Stimulated activated naive CD8-positive, alpha-beta T cell treated with anti-CD3 and anti-CD28 coated beads, Interleukin-15, amount 100 ng/mL, for 72 hours (primary cell): Measurements from ENCODE around the gene MAP2K6.
"Not testable (repeated sequence)": the region's sequence is repeated elsewhere in the genome, so short reads cannot be mapped to it uniquely, and the experiment has no call there.

Source experiments
- ATAC-seq: fragments of 150-1000 bp; cut with Tn5 transposase; 2 replicates; pipeline ENCODE4 v1.10.0; 2021; ENCODE audit warnings: mild to moderate bottlenecking, moderate library complexity
- DNase-seq, 2 donors: peaks; one replicate each; pipeline ENCODE4 v3.0.0; 2021 to 2022
- H3K27ac Mint-ChIP-seq, 2 donors: one replicate each; pipeline ENCODE4 v1.8.0; 2022; ENCODE audit warnings: mild to moderate bottlenecking in 2 of 2, mixed read lengths in 2 of 2, moderate library complexity in 2 of 2
- H3K27me3 Mint-ChIP-seq: one replicate; pipeline ENCODE4 v1.8.0; 2022; ENCODE audit warnings: mixed read lengths
- H3K4me1 Mint-ChIP-seq: one replicate; pipeline ENCODE4 v1.8.0; 2022; ENCODE audit warnings: mild to moderate bottlenecking, mixed read lengths
- H3K4me3 Mint-ChIP-seq, 2 donors: one replicate each; pipeline ENCODE4 v1.8.0; 2022; ENCODE audit warnings: mild to moderate bottlenecking in 2 of 2, mixed read lengths in 2 of 2, moderate library complexity in 1 of 2
- H3K9me3 Mint-ChIP-seq, 2 donors: one replicate each; pipeline ENCODE4 v1.8.0; 2022; ENCODE audit warnings: mixed read lengths in 2 of 2

Gene MAP2K6

GRCh38 chr17:69462882-69463281, 48.4 kb downstream of the MAP2K6 start:
- H3K4me3 Mint-ChIP-seq: no peak overlapping the region
- no peak overlapping the region for H3K27ac Mint-ChIP-seq
- peaks cover 23% of the 10 kb centered on the region for H3K4me1 Mint-ChIP-seq
- H3K9me3 Mint-ChIP-seq: no peaks in the 10 kb centered on the region
- DNase-seq (no peak), ATAC-seq (no peak)
- no peaks in the 10 kb centered on the region for H3K27me3 Mint-ChIP-seq

GRCh38 chr17:69466451-69466850, 52.0 kb downstream of the MAP2K6 start:
- H3K27ac Mint-ChIP-seq: no peak overlapping the region
- peaks cover 16% of the 10 kb centered on the region for H3K4me1 Mint-ChIP-seq
- DNase-seq (no peak), ATAC-seq (no peak)
- no peaks in the 10 kb centered on the region for H3K27me3 Mint-ChIP-seq
- H3K4me3 Mint-ChIP-seq: no peak overlapping the region
- peaks cover 0 to 18% of the 10 kb centered on the region in 2 donors for H3K9me3 Mint-ChIP-seq

- DNase-seq: no peak
- Mint-ChIP-seq H3K9me3 (peaks cover 0 to 18% of the 10 kb centered on the region in 2 donors), H3K27ac (no peak overlapping the region), H3K27me3 (no peaks in the 10 kb centered on the region), H3K4me1 (peaks cover 16% of the 10 kb centered on the region), H3K4me3 (no peak overlapping the region)
- no peak for ATAC-seq
Observed at GRCh38 chr17:69466905-69467667, 52.6 kb downstream of the MAP2K6 start.

- Mint-ChIP-seq H3K27me3 (no peaks in the 10 kb centered on the region), H3K9me3 (peaks cover 0 to 18% of the 10 kb centered on the region in 2 donors), H3K4me3 (no peak overlapping the region), H3K4me1 (peaks cover 16% of the 10 kb centered on the region), H3K27ac (no peak overlapping the region)
- ATAC-seq (no peak), DNase-seq (no peak)
Observed at GRCh38 chr17:69468207-69468606, 53.7 kb downstream of the MAP2K6 start.

- Mint-ChIP-seq H3K9me3 (peaks cover 0 to 18% of the 10 kb centered on the region in 2 donors), H3K27me3 (no peaks in the 10 kb centered on the region), H3K27ac (no peak overlapping the region), H3K4me1 (peaks cover 16% of the 10 kb centered on the region), H3K4me3 (no peak overlapping the region)
- DNase-seq (no peak), ATAC-seq (no peak)
Observed at GRCh38 chr17:69470702-69471101, 56.2 kb downstream of the MAP2K6 start.

GRCh38 chr17:69471406-69471805, 56.9 kb downstream of the MAP2K6 start:
- Mint-ChIP-seq H3K27ac (no peak overlapping the region), H3K4me3 (no peak overlapping the region), H3K4me1 (peaks cover 16% of the 10 kb centered on the region), H3K9me3 (peaks cover 0 to 18% of the 10 kb centered on the region in 2 donors), H3K27me3 (no peaks in the 10 kb centered on the region)
- DNase-seq (no peak), ATAC-seq (no peak)

GRCh38 chr17:69473841-69474831, 59.6 kb downstream of the MAP2K6 start:
- Mint-ChIP-seq H3K4me3 (no peak overlapping the region), H3K9me3 (peaks cover 0 to 9% of the 10 kb centered on the region in 2 donors), H3K27ac (no peak overlapping the region), H3K4me1 (peaks cover 24% of the 10 kb centered on the region), H3K27me3 (no peaks in the 10 kb centered on the region)
- no peak for ATAC-seq
- DNase-seq: no peak

- peak overlapping the region; percentile 27 to 89 for H3K27ac Mint-ChIP-seq
- H3K4me1 Mint-ChIP-seq: peaks cover 14% of the 10 kb centered on the region
- H3K9me3 Mint-ChIP-seq: no peaks in the 10 kb centered on the region
- DNase-seq (no peak), ATAC-seq (no peak)
- no peaks in the 10 kb centered on the region for H3K27me3 Mint-ChIP-seq
- no peak overlapping the region for H3K4me3 Mint-ChIP-seq
Observed at GRCh38 chr17:69477204-69477902, 62.9 kb downstream of the MAP2K6 start.

GRCh38 chr17:69477903-69478266, 63.4 kb downstream of the MAP2K6 start:
- H3K27ac Mint-ChIP-seq: no peak overlapping the region
- DNase-seq (no peak), ATAC-seq (no peak)
- no peak overlapping the region for H3K4me3 Mint-ChIP-seq
- H3K27me3 Mint-ChIP-seq: no peaks in the 10 kb centered on the region
- no peaks in the 10 kb centered on the region for H3K9me3 Mint-ChIP-seq
- peaks cover 14% of the 10 kb centered on the region for H3K4me1 Mint-ChIP-seq

- Mint-ChIP-seq H3K4me1 (peaks cover 14% of the 10 kb centered on the region), H3K4me3 (no peak overlapping the region), H3K27me3 (no peaks in the 10 kb centered on the region), H3K27ac (no peak overlapping the region), H3K9me3 (no peaks in the 10 kb centered on the region)
- DNase-seq: no peak
- peak; percentile 61 for ATAC-seq
Observed at GRCh38 chr17:69478916-69479315, 64.4 kb downstream of the MAP2K6 start.

- not testable (repeated sequence) for H3K27ac Mint-ChIP-seq, H3K4me3 Mint-ChIP-seq, DNase-seq, ATAC-seq, H3K27me3 Mint-ChIP-seq, H3K9me3 Mint-ChIP-seq
- H3K4me1 Mint-ChIP-seq: peaks cover 14% of the 10 kb centered on the region
Observed at GRCh38 chr17:69479756-69480155, 65.3 kb downstream of the MAP2K6 start.

GRCh38 chr17:69480245-69480644, 65.7 kb downstream of the MAP2K6 start:
- no peaks in the 10 kb centered on the region for H3K27me3 Mint-ChIP-seq
- no peak overlapping the region for H3K27ac Mint-ChIP-seq
- ATAC-seq: no peak
- H3K4me3 Mint-ChIP-seq: no peak overlapping the region
- no peaks in the 10 kb centered on the region for H3K9me3 Mint-ChIP-seq
- DNase-seq: no peak
- H3K4me1 Mint-ChIP-seq: peaks cover 14% of the 10 kb centered on the region

GRCh38 chr17:69485251-69485661, 70.8 kb downstream of the MAP2K6 start:
- Mint-ChIP-seq H3K9me3 (no peaks in the 10 kb centered on the region), H3K4me1 (peaks cover 6% of the 10 kb centered on the region), H3K27ac (no peak overlapping the region), H3K4me3 (no peak overlapping the region), H3K27me3 (no peaks in the 10 kb centered on the region)
- DNase-seq: no peak
- no peak for ATAC-seq

- no peak for ATAC-seq
- peak overlapping the region in 1 of 2 donors; percentile 64 for H3K27ac Mint-ChIP-seq
- no peak for DNase-seq
- no peaks in the 10 kb centered on the region for H3K9me3 Mint-ChIP-seq
- no peaks in the 10 kb centered on the region for H3K27me3 Mint-ChIP-seq
- H3K4me3 Mint-ChIP-seq: no peak overlapping the region
- H3K4me1 Mint-ChIP-seq: peaks cover 6% of the 10 kb centered on the region
Observed at GRCh38 chr17:69485901-69486643, 71.6 kb downstream of the MAP2K6 start.
